ENCODE measurements around the gene TMEM132E.
A peak's percentile ranks its signal among the peaks of the same experiment; 100 is the strongest.

The TMEM132E gene

DNA sequence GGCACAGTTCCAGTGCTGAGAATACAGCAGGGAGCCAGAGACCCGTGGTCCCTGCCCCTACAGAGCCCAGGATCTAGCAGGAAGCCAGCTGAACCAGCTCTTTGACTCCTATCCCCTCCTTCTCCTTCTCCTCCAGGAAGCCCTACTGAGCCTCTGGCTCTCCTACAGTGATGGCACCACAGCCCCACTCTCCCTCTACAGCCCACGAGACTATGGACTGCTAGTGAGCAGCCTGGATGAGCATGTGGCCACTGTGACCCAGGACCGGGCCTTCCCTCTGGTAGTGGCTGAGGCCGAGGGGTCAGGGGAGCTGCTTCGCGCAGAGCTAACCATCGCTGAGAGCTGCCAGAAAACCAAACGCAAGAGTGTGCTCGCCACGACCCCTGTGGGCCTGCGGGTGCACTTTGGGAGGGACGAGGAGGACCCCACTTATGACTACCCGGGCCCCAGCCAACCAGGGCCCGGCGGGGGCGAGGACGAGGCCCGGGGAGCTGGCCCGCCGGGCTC, 57.7 kb downstream of the TMEM132E start:
- DNase-seq = no peak

GRCh38 chr17:34637548-34638525, 58.5 kb downstream of the TMEM132E start:
- DNase-seq = peak; percentile 78

DNA sequence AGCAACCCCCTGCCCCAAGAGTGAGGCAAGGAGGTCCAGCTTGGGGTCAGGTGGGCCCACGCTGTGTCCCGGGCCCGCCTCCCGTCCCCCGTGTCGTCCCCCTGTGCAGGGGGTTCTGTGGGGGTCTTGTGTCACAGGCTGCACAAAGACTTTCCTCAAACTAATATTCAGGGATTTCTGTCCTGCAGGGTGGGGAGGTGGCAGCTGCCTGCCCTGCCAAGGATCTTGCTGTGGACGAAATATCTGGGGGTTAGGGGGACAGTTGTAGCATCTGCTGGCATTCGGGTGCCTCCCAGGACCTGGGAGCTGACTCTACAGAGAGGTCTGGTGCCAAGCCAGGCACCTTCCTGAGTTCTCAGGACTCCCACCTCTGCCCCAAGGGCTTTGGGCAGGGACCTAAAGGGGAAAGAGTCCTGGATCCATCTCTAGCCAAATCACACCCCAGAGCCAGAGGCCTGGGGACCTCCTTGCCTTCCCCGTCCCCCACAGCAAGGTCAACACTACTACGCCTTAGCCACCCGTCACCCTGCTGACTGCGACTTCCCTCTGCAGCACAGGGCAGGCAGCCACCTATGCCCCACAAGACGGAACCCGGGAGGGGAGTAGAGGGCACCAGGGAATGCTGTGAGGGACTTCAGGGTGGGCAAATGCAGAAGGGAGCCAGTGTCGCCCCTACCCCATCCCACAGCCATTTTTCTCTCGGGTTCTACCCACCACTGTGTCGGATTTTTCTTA, 59.3 kb downstream of the TMEM132E start:
- DNase-seq = no peak

DNA sequence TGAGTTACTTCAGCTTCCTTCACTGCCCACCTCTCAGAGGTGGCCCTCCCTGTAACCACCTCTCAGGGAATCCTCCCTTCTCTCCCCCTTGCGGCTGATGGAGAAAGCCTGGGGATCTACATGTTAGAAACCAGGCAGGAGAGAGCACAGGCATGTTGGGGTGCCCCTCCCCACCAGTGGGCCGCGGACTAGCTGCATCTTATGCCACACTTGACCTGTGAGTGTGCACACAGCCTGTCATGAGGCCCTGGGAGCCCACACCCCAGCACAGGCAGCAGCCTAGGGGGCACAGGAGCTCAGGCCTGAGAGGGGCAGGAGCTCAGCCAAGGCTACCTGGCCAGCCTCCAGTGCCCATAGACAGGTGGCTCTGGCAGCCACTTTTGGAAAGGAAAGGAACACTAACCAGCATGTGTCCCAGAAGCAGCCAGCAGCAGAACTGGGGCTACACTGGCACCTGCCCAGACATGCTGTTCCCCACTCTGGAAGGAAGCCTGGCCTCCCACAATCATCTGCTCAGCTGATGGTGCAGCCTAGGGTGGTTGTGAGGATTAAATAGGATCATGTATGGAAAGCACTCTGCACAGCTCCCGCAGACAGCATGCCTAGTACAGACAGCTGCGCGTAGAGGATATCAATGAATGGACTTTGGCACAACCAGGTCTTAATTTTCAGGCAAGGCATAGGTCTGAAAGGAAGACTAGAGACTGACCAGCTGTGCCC, 60.5 kb downstream of the TMEM132E start:
- no peak for DNase-seq

DNA sequence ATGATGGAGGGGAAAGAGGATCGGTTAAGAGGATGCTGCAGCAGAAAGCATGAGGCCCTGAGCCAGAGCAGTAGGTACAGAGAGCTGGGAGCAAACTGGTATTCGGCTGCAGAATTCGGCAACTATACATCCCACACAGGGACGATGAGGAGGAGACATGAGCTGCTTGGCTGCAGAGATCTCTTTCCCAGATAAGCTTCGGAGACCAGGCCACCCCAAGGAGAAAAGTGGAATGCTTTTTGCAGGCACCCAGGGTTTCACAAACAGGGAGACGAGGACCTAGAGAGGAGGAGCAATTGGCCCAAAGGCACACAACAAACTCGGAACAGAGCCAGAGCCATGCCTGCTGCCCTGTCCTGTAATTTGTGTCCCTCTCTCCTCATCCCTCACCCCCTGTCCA, 62.0 kb downstream of the TMEM132E start:
- no peak for DNase-seq

- DNase-seq = no peak
Measured at GRCh38 chr17:34644941-34645550, 65.7 kb downstream of the TMEM132E start.

DNA sequence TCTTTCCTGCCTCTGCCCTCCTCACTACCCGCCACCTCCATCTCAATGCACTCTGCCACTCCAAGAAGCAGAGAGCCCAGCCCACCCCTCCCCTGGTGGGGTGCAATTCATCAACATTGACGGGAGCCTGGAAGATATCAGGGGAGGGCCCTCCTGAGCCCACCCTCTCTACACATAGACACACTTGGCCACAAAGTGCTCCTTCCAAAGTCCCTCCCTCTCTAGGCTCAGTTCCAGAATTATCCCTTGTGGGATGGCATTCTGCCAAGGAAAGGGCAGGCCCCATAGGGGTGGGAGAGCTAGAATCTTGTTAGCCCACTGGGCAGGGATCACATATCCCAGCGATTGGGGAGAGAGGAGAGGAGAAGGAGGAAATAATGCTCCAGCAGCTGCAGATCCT, 66.2 kb downstream of the TMEM132E start:
- DNase-seq = no peak

DNA sequence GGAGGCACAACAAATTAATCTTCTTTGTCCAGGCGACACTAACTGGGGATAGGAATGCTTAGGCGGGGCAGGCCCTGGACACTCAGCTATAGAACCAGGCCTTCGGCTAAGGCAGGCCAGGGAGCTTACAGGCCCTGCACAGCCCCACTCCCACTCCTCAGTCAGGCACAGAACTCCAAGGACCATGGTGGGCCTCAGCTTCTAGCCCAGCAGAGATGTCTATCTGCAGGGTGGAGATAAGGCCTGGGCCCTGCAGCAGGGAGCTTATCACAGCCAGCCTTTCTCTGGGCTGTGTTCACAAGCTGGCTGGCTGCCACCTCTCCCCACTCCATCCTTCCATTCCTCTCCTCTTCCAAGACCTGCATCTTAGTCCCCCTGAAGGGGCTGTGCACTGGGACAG, 68.1 kb downstream of the TMEM132E start:
- no peak for DNase-seq

- no peak for DNase-seq
Measured at GRCh38 chr17:34650051-34650750, 70.8 kb downstream of the TMEM132E start.

GRCh38 chr17:34651402-34651811, 72.0 kb downstream of the TMEM132E start:
- no peak for DNase-seq

DNA sequence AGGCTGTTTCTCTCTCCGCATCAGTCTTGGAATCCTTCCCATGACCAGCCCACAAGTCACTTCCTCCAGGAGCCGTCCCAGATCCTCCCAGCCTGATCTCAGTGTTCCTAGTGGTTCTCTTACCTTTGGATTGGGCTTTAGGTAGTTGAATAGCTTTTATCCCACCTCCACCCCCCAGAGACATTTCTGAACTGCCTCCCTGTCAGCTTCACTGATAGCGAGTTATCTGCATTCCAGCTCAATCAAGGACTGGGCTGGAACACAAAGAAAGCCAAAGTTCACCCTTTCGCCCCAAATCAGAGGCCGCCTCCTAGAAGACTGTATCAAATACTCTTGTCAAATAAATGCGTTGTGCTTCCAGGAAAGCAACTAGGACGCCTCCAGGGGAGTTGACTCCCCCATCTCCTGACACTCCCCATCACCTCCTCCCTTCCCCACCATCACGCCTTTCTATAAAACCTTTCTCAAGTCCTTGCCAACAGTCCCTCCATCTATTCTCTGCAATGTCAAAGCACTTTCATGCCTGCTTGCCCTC, 72.7 kb downstream of the TMEM132E start:
- no peak for DNase-seq

DNA sequence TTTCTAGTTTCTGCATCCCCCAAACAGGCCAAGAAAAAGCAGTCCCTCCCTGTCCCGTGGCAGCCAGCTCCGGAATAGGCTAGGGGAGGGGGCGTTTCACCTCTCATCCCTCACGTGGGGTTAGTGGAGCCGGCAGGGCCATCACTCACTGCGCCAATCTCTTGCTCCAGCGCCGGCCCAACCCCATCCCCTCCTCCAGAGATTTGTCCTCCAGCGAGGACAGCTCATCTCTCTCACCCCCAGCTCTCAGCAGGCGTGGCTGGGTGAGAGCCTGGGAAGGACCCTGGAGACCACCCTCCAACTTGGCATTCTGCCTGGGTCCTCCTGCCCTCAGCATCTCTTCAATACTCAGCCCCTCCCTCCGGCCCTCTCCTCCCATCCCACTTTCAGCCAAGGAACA, 74.1 kb downstream of the TMEM132E start:
- no peak for DNase-seq

DNA sequence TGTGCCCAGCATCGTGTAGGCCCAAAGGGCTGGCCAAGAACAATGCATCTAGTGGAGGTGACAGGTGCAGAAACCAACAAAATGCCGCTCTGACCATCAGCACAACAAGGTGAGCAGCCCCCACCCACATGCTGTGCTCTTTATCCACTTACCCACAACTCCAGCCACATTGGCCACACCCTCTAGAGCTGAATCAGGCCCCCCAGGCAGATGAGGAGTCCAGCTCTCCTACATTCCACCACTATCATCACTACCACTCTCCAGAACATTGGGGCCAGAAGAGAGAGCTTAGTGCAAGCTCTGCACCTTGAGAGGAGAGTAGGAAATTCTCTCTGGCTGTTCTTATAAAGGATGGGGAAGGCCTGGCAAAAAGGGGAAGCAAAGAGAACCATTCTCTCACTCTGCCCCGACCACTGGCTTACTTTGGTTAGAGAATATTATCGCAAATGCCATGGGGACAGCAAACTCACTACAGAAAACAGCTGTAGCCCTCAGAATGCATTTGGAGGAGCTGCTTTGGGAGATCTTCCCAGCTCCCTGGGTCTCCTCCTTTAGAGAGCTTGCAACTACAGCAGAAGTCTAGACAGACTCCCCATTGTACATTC, 75.0 kb downstream of the TMEM132E start:
- no peak for DNase-seq

GRCh38 chr17:34654881-34655276, 75.5 kb downstream of the TMEM132E start:
- DNase-seq = no peak

DNA sequence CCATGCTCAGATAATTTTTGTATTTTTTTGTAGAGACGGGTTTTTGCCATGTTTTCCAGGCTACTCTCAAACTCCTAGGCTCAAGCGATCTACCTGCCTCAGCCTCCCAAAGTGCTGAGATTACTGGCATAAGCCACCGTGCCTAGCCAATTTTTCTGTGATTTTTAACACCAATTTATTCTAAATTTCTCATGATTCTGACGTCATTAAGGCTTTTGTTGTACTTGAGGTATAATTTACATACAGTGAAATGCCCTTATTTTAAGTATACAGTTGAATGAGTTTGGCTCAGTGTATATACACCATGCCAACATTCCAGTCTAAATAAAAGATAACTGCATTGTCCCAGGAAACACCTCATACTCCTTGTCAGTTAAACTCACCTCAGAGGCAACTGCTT, 77.4 kb downstream of the TMEM132E start:
- no peak for DNase-seq

DNA sequence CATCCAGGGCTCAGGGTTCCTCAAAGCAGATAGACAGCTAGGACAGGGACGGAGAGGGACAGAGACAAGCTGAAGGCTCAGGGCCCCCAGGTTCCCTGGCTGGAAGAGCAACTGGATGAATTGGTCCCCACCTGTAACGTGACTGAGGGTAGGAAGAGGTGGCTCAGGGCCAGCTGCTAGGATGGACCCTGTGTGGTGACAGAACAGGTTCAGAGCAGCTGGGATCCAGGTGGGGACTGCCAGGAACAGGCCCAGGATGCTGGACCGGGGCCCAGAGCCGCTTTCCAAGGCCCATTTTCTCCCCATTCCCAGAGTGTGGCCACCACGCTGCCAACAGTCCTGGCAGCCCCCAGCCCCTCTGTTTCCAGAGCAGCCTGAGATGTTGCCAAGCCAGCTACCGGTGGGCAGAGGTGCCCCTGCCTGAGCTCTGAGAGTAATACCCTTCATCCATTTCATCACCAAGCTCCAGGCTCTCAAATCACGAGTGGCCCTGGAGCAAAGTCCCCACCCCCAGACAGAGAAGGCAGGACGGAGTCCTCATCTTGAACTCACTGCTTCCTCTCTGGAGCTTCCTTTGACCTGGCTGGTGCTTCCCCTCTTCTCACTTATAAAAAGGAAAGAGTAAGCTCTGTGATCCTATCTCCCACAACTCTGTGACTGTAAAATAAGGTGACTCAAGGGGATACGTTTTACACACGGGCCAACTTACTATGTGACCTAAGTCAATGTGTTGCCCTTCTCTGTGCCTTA, 79.6 kb downstream of the TMEM132E start:
- no peak for DNase-seq

- DNase-seq = no peak
Measured at GRCh38 chr17:34663714-34664113, 84.3 kb downstream of the TMEM132E start.

GRCh38 chr17:34665150-34665806, 85.9 kb downstream of the TMEM132E start:
- DNase-seq = no peak

DNA sequence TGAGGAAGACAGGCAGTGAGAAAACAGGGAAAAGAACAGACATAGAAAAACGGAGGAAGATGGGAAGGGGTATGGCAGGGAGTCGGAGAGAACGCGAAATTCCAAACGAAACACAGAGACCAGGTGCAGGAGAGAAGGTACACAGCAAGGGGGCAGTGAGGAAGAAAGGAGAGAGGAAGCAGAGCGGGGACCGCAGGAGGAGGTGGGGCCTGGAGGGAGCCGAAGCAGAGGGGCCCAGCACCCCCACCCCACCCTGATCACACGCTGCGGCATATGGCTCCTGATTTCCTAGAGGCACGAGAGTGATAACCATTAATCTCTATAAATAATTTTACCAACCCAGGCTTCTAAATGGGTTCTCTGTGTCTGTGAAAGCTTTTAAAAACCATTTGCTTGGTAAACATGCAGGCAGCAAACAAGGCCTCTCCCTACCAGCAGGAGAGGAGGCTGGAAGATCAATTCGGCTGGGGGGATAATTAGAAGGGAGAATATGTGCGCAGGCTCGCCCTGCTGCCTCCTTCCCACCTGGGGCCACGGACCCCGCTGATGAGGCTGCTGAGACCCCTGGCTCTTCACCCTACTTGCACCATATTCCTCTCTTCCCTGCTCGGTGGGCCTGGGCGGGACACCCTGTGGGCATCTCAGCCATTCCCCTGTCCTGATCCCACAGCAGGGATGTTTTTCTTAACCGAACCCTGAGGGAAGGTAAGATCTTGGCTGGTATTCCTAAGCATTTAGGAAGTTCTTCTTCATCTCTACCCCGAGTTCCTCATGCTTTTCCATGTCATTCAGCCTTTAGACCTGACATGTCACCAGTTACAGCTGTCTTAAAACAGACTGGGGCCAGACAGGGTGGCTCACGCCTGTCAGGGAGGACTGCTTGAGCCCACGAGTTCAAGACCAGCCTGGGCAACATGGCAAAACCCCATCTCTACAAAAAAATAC, 86.7 kb downstream of the TMEM132E start:
- no peak for DNase-seq
